Activated T-helper 9 cell treated with anti-CD3 and anti-CD28 coated beads, Interleukin-2, amount 50 U/mL, for 16 hours (primary cell): Measurements from ENCODE around the gene IL1RAPL2.
"Not testable (repeated sequence)": the region's sequence is repeated elsewhere in the genome, so short reads cannot be mapped to it uniquely, and the experiment has no call there.

Source experiments
- DNase-seq: peaks from one replicate; pipeline ENCODE4 v3.0.0-alpha.2; 2020; ENCODE audit warnings: low read depth

IL1RAPL2 gene

DNA sequence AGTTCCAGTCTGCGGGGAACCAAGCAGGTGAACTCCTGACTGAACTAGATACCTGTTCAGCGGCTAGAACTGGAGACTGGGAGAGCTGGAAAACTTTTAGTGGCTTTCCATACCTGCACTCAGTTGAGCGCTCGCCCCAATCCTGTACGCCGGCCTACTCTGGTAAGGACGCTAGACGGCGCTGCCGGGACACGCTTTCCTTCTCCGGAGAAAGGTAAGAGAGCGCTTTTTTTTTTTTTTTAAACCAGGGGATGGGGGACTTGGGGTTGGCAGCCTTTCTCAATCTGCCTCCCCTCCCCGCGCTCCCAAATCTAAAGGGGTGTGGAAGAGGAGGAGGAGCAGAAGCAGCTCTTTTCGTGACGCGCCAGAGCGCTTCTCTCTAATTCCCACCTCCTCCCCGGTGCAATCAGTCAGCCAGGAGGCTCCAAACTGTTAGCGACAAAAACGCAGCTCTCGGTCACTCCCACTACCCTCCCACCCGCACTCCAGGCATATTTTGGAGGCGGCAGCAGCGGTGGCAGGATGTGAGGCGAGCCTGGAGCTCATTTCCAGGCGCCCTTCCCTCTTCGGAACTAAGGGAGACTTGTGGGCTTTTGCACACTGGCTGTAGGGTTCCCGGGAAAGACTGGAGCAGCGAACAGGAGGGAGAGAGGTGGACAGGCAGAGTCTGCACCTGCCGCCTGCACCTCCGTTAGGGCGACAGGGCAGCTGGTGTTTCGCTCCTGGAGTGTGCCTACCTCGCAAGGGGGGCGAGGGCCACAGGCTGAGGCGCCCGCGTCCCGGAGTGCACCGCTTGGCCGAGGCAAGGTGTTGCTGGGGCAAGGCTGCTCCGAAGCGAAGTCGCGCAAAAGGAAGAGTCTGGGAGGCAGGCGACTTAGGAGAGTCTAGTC, at the start of gene IL1RAPL2:
TSS of gene IL1RAPL2 (plus strand) at position 409 of the 890 bp plus-strand sequence.
- no peak for DNase-seq

- DNase-seq, result no peak
Measured at GRCh38 chrX:104522386-104522785, 43.6 kb upstream of the IL1RAPL2 start.

- DNase-seq, result no peak
Measured at GRCh38 chrX:104523858-104524257, 42.1 kb upstream of the IL1RAPL2 start.

GRCh38 chrX:104539081-104539480, 26.9 kb upstream of the IL1RAPL2 start:
- no peak for DNase-seq

DNA sequence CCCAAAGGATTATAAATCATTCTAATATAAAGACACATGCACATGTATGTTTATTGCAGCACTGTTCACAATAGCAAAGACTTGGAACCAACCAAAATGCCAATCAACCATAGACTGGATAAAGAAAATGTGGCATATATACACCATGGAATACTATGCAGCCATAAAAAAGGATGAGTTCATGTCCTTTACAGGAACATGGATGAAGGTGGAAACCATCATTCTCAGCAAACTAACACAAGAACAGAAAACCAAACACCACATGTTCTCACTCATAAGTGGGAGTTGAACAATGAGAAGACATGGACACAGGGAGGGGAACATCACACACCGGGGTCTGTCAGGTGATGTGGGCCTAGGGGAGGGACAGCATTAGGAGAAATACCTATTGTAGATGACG, 23.6 kb upstream of the IL1RAPL2 start:
- not testable (repeated sequence) for DNase-seq

DNA sequence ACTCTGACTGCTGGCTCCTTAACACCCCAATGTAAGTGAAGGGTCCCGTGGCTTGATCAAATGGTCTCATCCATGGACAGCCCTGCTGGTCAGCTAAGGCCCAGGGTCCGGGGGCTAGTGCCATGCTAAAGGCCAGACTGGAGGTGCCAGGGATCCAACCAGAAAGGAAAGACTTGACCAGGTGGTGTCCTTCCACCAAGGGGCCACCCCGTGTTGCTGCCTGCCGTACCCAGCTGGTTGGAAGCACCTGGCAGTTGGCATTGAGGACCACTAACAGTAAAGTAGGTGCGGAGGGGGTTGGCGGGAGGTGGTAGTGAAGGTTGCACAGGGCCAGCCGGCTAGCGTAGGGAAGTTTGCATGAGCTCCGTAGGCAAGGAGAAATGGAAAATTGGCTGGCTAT, 1.7 kb upstream of the IL1RAPL2 start:
- no peak for DNase-seq

DNA sequence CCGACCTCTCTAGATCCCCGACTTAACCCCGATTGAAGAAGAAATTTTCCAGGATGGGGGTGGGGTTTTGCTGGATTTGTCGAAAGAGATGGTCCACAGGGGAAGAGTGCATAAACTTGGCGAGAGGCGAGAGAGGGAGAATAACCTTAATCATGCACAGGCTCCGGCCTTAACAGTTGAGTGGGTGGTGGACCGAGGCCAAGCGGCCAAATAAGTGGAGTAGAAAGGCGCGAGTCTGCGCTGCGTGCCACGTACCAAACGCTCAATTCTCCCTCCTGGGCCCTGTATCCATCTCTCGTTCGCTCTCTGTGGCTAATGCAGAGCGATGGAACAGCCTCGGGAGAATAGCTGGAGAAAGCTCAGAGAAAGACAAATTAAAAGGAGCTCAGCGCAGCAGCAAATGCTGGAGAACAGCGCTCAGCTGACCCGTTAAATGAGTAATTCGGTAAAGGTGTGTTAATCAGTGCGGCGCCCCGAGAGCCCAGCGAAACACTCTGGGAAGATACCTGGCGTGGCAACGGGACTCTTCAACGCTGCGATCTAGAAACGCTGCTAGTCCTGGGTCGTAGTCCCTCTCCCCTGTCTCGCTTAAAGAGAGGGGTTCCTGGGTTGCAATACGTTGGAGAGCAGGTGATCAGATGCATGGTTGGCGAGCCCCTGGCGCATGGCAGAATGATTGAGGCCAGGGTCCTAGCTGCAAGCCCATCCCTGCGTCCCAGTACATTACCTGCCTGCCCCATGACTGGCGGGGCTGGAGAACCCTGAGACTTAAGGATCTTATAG, 887 bp upstream of the IL1RAPL2 start:
- no peak for DNase-seq

DNA sequence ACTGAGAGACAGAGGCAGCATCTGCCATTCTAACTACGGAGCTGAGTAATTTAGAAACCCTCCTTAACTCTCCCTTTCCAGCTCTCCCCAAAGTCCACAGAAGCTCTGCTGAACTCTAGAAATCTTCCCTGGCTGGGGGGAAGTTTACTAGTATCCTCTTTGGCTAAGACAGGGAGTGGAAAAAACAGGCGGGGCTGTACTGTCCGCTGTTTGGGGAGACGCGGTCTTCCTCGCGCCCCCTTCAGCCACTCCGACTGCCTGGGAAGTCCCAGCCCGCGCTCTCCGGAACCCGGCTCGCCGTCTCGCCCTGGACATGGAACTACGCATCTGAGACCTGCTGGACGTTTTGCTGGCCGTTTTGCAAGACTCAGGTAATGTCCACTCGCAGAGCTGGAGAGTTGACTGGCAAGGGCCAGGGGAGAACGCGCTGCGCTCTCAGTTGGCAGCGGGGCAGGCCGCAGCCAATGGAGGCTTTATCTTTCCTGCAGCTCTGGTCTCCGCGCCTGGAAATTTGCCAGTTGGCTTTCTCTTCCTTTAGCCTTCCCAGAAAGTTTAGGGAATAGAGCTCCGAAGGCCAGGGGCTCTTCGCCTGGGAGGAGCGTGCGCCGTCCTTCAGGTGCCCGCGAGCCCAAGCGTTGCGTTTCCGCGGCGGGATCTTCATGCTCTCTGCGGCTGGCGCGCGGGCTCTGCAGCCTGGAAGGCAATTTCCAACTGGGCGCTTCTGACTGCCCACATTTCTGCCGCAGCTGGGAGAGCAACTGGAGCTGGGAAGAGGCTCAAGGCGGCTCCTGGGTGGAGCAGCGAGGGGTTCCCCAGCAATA, 892 bp downstream of the IL1RAPL2 start:
- no peak for DNase-seq

- no peak for DNase-seq
Measured at GRCh38 chrX:104567506-104567905, 1.5 kb downstream of the IL1RAPL2 start.

DNA sequence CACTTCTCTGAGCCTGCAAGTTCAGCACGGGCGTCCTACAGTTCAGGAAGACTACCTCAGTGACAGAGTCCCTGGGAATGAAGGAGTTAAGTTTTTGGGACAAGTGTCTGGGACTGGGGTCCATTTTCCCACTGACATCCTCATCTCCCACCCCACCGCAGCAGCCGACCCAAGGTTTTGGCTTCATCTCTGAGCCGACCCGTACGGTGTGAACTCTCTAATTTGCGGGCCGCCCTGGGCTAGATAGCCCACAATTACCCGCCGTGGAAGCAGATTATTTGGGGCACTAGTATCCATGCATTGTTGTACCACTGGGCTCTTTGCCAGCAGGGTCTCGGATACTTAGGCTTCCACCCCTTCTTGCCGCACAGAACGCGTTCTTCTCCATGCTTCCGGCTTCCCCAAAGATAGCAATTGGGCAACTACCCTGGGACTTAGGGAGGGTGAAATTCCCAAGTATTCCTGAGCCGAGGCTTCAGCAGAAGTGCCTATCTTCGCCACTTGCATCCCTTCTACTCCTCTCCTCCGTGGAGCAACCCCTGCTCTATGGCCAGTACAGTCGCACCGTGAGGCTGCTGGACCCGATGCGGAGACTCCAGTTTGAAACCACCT, 2.4 kb downstream of the IL1RAPL2 start:
- no peak for DNase-seq

DNA sequence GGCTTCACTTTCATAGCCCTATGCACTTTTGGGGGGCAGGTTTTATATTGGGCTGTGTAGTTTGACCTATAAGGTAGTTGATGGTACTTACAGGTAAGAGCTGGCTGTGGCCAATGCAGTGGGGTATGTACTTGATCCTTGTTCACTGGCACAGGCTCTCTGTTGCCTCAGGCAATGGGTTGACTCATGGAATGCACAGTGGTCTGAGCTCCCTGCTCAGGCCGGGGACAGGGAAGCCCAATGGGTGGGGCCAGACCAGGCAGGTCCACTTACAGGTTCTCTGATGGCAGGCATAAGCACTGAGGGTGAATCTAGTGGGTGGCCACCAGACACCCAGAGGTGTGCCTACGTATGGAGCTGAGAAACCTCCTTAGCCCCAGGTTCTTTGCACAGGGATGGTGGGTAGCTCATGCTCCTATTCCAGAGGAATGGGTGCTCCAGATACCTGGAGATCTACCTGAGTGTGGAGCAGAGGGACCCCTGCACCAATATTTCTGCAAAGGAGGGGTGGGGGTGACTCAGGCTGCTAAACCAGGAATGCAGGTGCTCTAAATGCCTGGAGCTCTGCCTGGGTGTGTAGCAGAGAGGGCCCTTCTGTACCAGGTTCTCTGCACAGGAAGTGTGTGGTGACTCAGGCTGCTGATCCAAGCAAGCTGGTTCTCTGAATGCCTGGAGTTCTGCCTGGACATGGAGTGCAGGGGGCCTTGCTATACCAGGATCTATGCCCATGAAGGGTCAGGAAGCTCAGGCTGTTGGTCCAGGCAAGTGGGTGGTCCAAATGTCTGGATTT, 52.3 kb downstream of the IL1RAPL2 start:
- DNase-seq, result no peak

GRCh38 chrX:104621781-104622180, 55.8 kb downstream of the IL1RAPL2 start:
- DNase-seq, result no peak

DNA sequence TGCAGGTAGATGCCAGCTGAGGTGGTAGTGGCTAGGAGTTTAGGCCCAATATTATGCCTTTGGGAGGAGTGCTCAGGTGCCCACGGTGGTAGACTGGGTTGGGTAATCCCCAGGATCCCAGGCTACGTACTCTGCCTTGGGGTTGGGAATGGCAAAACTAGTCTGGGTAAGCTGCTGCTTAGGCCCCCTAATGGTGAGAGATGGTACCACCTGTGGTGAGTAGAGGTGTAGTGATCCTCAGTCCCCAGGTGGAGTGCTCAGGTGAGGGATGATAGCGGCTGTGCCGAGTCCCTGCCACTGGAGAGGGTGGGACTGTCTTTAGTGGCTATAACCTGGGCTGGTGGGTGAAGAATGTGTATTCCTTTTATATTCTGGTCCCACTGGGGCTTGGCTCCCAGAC, 75.2 kb downstream of the IL1RAPL2 start:
- DNase-seq, result no peak

DNA sequence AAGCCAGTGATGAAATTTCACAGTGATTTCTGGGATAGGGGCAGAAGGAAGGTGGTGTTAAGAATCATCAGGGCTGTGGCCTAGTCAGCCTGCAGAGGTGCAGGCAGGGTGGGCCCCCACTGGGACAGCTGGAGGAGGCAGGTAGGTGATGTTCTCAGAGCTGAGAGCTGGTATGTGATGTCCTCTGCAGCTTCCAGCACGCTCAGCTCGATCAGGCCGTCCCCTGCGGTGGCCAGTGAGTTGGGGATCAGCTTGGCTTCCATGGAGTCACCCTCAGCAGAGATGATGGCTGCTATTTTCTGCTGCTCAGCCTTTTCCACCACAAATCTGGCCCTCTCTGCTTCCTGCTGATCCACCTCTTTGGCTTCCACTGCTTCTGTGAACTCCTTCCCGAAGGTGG, 81.1 kb downstream of the IL1RAPL2 start:
- DNase-seq, result no peak

DNA sequence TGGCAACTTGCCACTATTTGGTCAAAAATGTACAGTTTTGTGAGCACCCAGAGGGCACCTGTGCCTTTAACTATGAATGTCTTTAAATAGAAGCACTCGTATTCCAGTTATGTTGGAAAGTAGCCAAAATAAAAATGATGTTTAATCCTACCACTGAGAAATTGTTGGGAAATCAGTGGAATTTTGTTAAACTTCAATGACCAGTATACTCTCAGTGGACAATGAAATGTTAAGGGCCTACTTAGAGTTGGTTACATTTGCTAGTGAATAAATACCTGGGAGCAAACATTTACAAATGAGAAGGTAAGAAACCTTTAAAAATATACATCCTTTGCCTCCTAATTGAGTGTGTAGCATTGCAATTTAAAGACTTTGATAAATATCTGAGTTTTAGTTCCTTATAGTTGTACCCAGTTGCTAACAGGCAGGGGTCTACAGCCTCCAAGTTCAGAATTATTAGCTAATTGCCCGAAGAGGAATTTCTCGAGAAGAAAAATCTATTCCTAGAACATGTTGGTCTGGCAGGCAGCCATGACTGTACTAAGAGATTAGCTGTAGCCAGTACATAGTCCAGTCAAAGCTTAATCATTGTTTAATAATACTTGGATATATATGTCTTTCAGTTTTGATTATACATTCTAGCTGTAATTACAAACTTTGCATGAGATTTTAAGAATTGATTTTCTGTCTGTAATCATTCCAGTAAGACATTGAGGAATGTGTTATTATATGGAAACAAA, 93.2 kb downstream of the IL1RAPL2 start:
- no peak for DNase-seq

DNA sequence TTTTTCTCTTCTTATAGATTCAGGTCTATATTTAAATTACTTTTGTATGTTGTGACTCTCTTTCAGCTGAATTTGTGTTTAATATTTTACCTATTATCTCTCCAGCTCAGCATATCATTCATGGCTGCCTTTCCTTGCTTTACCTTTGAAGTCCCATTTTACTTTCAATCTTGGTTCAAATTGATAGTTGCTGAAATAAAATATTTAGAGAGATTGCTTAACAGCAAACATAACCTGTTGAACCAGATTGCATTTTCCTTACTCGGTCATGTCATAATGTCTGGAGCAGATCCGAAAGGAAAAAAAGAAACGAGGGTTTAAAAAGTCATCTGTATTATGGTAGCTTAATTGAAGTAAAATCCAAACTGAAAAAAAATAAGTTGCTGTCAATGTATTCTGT, 94.1 kb downstream of the IL1RAPL2 start:
- no peak for DNase-seq

- no peak for DNase-seq
Measured at GRCh38 chrX:104662694-104663093, 96.7 kb downstream of the IL1RAPL2 start.

DNA sequence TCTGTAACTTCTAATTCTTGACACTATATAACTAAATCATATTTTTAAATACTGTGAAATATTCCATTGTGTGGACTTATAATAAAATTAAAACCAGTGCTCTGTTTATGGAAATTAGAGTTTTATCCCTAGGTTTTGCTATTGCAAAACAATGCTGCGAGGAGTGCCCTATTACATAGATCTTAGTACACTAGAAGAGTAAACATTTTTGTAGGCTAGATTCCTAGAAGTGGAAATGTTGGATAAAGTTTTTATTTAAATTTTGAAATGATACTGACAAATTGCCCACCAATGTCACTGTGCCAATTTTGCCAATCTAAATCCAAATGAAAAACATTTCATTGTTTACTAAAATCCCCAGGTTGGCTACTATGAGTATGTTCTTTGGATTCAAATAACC, 99.7 kb downstream of the IL1RAPL2 start:
- no peak for DNase-seq

DNA sequence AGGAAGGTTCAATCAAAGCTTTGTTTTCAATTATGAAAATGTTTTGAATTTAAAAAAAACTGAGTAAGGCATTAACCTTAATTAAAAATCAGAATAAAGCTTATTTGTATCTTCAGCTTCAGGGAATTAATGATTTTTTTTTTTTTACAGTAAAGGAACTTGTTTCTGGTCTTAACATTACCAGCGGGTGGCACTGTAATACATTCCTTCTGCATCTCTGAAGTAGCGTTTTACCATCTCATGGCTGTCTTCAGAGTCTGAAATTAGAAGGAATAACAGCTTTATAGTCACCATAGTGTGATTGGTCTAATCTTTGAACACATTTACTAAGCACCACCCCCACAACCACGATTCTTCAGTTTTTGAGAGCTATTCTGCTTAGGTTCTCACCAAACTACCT, 102.6 kb downstream of the IL1RAPL2 start:
- no peak for DNase-seq

DNA sequence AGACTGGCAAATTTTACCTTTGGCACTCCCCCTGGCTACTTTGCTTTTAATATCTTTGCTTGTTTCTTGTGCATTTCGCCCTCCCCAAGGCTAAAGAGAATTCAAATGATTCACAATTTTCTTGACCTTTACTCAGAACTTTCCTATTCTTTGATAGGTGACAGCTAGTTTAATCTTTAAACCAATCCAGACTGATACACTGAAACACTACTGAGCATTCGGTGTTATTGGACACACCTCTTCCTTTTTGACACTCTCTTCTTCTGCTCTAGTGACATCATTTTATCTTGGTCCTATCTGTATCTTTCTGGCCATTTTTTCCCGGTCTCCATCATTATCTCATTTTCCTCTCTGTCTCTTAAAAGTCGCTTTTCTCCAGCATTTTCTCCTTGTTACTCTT, 103.1 kb downstream of the IL1RAPL2 start:
- DNase-seq, result no peak
